ENCODE data around the gene ALG12. TPM values are rescaled to one million over a fixed set of nuclear protein-coding genes. Genes with fewer than 3 reads are reported as not detected.

Gene ALG12
- total RNA-seq, 1 donor from 2014 or later: 14.7 TPM

DNA sequence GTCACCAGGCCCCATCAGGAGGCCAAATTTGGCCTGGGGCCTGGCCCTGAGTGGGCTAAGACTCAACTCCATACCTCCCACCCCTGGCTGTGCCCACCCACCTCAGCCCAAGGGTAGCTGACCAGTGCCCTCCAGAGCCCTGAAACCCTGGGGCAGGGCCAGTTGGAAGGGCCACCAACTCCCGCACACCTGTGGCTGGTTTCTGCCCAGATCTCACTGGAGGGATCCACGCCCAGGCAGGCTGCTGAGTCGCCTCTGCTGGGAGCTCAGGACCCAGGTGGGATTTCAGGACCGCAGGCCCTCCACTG is 33.4 kb upstream of the ALG12 start:
- Mint-ChIP-seq H3K4me3 (ENCODE audit: unreplicated experiment) (no peak overlapping the region), H3K27me3 (ENCODE audit: unreplicated experiment) (no peaks in the 10 kb centered on the region), H3K9me3 (ENCODE audit: unreplicated experiment) (no peaks in the 10 kb centered on the region), H3K27ac (ENCODE audit: unreplicated experiment) (no peak overlapping the region), H3K4me1 (ENCODE audit: low read depth, unreplicated experiment) (no peaks in the 10 kb centered on the region), H3K36me3 (ENCODE audit: unreplicated experiment) (no peaks in the 10 kb centered on the region)
- TF ChIP-seq, protein P1, sequence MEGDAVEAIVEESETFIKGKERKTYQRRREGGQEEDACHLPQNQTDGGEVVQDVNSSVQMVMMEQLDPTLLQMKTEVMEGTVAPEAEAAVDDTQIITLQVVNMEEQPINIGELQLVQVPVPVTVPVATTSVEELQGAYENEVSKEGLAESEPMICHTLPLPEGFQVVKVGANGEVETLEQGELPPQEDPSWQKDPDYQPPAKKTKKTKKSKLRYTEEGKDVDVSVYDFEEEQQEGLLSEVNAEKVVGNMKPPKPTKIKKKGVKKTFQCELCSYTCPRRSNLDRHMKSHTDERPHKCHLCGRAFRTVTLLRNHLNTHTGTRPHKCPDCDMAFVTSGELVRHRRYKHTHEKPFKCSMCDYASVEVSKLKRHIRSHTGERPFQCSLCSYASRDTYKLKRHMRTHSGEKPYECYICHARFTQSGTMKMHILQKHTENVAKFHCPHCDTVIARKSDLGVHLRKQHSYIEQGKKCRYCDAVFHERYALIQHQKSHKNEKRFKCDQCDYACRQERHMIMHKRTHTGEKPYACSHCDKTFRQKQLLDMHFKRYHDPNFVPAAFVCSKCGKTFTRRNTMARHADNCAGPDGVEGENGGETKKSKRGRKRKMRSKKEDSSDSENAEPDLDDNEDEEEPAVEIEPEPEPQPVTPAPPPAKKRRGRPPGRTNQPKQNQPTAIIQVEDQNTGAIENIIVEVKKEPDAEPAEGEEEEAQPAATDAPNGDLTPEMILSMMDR (IDR thresholded peaks at IDR 0.05; ENCODE audit: partially characterized antibody, unreplicated experiment): no peak
- no peak for DNase-seq

GRCh38 chr22:49951000-49951677 is 32.9 kb upstream of the ALG12 start:
- H3K27ac Mint-ChIP-seq (ENCODE audit: unreplicated experiment): no peak overlapping the region
- H3K27me3 Mint-ChIP-seq (ENCODE audit: unreplicated experiment): no peaks in the 10 kb centered on the region
- no peaks in the 10 kb centered on the region for H3K4me1 Mint-ChIP-seq (ENCODE audit: low read depth, unreplicated experiment)
- DNase-seq: no peak
- TF ChIP-seq, protein P1 (IDR thresholded peaks at IDR 0.05; ENCODE audit: partially characterized antibody, unreplicated experiment): no peak
- H3K9me3 Mint-ChIP-seq (ENCODE audit: unreplicated experiment): no peaks in the 10 kb centered on the region
- H3K36me3 Mint-ChIP-seq (ENCODE audit: unreplicated experiment): no peaks in the 10 kb centered on the region
- H3K4me3 Mint-ChIP-seq (ENCODE audit: unreplicated experiment): no peak overlapping the region

DNA sequence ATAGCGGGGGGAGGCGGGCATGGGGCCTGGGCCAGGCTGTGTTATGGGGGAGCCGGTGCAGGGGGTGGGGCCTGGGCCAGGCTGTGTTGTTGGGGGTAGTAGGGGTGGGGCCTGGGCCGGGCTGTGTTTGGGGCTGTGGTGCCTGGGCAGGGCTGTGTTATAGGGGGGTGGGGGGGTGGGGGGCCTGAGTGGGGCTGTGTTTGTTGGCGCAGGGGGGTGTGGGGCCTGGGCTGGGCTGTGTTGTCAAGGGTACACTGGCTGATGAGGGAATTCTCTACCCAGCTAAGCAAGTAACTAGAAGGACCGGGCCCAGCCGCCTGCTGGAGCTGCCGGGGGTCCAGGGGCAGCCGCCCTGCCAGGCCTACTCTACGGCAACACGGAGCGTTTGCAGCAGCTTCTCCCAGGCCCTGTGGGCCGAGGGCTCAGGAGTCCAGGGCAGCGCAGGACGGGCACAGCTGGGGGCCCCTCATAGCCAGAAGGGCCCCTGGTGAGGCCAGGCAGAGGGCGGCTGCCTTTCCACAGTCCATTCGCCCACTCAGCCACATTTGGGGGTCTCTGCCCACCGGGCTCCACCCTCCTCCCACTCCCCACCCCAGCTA is 32.3 kb upstream of the ALG12 start:
- Mint-ChIP-seq H3K36me3 (ENCODE audit: unreplicated experiment) (no peaks in the 10 kb centered on the region), H3K4me1 (ENCODE audit: low read depth, unreplicated experiment) (no peaks in the 10 kb centered on the region), H3K27ac (ENCODE audit: unreplicated experiment) (no peak overlapping the region), H3K27me3 (ENCODE audit: unreplicated experiment) (peaks cover under 1% of the 10 kb centered on the region), H3K4me3 (ENCODE audit: unreplicated experiment) (no peak overlapping the region), H3K9me3 (ENCODE audit: unreplicated experiment) (no peaks in the 10 kb centered on the region)
- TF ChIP-seq, protein P1 (IDR thresholded peaks at IDR 0.05; ENCODE audit: partially characterized antibody, unreplicated experiment): no peak
- DNase-seq: no peak

DNA sequence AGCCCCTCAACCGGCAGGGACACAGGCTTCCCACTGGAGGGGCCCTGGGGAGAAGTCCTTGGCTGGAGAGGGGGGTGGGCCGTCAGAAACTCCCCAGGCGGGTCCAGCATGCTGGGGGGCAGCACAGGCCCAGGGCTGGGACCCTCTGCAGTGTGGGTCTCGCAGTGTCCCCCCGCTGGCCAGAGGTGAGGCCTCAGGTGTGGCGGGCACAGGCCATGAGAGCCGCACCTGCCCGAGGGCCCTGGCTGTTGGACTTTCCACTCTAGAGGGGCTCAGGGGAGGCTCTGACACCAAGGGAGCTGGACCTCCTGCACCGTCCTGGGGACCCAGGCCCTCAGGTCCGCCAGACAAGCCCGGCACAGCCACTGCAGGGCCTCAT is 31.7 kb upstream of the ALG12 start:
- Mint-ChIP-seq H3K27ac (ENCODE audit: unreplicated experiment) (no peak overlapping the region), H3K36me3 (ENCODE audit: unreplicated experiment) (no peaks in the 10 kb centered on the region), H3K9me3 (ENCODE audit: unreplicated experiment) (no peaks in the 10 kb centered on the region), H3K4me3 (ENCODE audit: unreplicated experiment) (no peak overlapping the region), H3K4me1 (ENCODE audit: low read depth, unreplicated experiment) (no peaks in the 10 kb centered on the region), H3K27me3 (ENCODE audit: unreplicated experiment) (peaks cover 3% of the 10 kb centered on the region)
- TF ChIP-seq, protein P1 (IDR thresholded peaks at IDR 0.05; ENCODE audit: partially characterized antibody, unreplicated experiment): no peak
- DNase-seq: no peak
